IgD-negative memory B cell (primary cell): Measurements from ENCODE around the gene C12orf54. TPM values are rescaled to one million over a fixed set of nuclear protein-coding genes. Genes with fewer than 3 reads are reported as not detected.

ENCODE experiments used
- H3K27ac Mint-ChIP-seq, 3 donors: one replicate each; pipeline ENCODE4 v1.8.0; 2020 to 2022; ENCODE audit warnings: mild to moderate bottlenecking in 3 of 3, mixed read lengths in 3 of 3, moderate library complexity in 1 of 3
- H3K27me3 Mint-ChIP-seq: one replicate; pipeline ENCODE4 v1.8.0; 2021; ENCODE audit warnings: mixed read lengths
- H3K36me3 Mint-ChIP-seq: one replicate; pipeline ENCODE4 v1.8.0; 2020; ENCODE audit warnings: mild to moderate bottlenecking, mixed read lengths
- H3K4me1 Mint-ChIP-seq, 3 donors: one replicate each; pipeline ENCODE4 v1.8.0; 2020 to 2022; ENCODE audit warnings: mixed read lengths in 3 of 3, mild to moderate bottlenecking in 1 of 3
- H3K4me3 Mint-ChIP-seq, 4 donors: one replicate each; pipeline ENCODE4 v1.8.0; 2020 to 2022; ENCODE audit warnings: mild to moderate bottlenecking in 4 of 4, mixed read lengths in 4 of 4, moderate library complexity in 3 of 4
- H3K9me3 Mint-ChIP-seq, 3 donors: one replicate each; pipeline ENCODE4 v1.8.0; 2020 to 2021; ENCODE audit warnings: mixed read lengths in 3 of 3, mild to moderate bottlenecking in 1 of 3
- polyA plus RNA-seq: library from polyadenylated mRNA; unstranded; fragments of 300-500 nt; fragmentation: Illumina TruSeq; gene quantifications from one replicate; pipeline ENCODE4 v1.2.3, GENCODE V29; 2021

The C12orf54 gene
- polyA plus RNA-seq, 1 donor from 2014 or later: not detected

DNA sequence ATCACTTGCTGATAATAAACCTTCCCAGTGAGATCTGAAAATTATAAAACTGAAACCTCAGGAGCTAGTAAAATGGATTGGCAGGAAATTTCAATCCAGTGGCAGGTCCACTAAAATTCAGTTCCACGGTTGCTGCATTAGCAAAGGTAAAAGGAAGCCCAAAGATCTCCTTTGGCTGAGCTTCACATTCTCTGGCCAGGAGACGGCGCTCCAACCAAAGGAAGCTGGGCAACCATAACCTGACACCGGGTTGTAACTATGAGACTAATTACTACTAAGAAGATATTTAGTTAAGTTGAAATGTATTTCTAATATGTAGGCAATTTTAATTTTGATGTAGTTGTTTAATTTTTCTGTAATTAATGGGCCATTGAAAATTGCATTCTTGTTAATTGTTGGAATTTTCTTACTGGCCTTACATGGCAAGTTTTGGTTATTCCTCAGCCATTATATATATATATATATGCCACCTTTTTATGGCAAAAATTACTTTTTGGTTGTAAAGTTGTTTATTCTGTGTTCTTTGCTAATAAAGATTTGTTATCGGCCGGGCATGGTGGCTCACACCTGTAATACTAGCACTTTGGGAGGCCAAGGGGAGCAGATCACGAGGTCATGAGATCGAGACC, 60.1 kb downstream of the C12orf54 start:
- Mint-ChIP-seq H3K27ac (no peak overlapping the region), H3K9me3 (peaks cover 0 to 2% (median 0%) of the 10 kb centered on the region in 3 donors), H3K27me3 (peaks cover 4% of the 10 kb centered on the region), H3K4me1 (no peaks in the 10 kb centered on the region), H3K36me3 (no peaks in the 10 kb centered on the region), H3K4me3 (no peak overlapping the region)

DNA sequence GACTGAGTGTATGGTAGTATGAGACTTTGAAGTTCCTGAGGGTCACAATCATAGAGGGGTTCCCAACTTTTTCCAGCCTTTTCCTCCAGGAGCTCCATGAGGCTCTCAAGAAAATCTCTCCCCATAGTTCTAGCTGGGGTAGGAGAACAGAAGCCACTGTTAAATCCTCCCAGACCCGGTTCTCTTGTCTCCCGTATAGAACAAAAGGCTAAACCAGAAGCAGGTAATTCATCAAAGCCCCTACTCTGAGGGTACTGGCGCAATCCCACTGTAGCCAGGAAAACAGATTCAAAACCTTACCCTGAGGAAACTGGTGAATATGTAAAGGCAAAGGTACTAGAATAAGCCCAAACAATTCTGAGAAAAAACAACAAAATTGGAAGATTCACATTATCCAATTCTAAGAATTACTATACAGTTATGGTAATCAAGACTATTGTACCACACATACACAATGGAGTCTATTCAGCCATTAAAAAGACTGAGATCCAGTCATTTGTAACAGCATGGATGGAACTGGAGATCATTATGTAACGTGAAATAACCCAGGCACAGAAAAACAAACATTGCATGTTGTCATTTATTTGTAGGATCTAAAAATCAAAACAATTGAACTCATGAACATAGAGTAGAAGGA, 63.7 kb downstream of the C12orf54 start:
- Mint-ChIP-seq H3K9me3 (peaks cover 0 to 7% (median 0%) of the 10 kb centered on the region in 3 donors), H3K27me3 (peaks cover 1% of the 10 kb centered on the region), H3K27ac (no peak overlapping the region)

More for the DNA sequence above, 63.7 kb downstream of the C12orf54 start:
- no peak overlapping the region for H3K4me3 Mint-ChIP-seq
- H3K4me1 Mint-ChIP-seq: no peaks in the 10 kb centered on the region
- no peaks in the 10 kb centered on the region for H3K36me3 Mint-ChIP-seq

Other genes with a start within 250 kb of the C12orf54 start
- gene ZNF641, start 131.6 kb upstream of the C12orf54 start, polyA plus RNA-seq: 11.1 TPM
- not detected for gene ANP32D, start 9.9 kb upstream of the C12orf54 start, polyA plus RNA-seq
- gene OR8S1, start 43.1 kb downstream of the C12orf54 start, polyA plus RNA-seq: not detected
- not detected for gene LALBA, start 87.5 kb downstream of the C12orf54 start, polyA plus RNA-seq
- gene KANSL2, start 199.7 kb downstream of the C12orf54 start, polyA plus RNA-seq: 47.8 TPM
- 14.9 TPM for gene CCNT1, start 234.2 kb downstream of the C12orf54 start, polyA plus RNA-seq